Fibroblast of pulmonary artery (primary cell): ENCODE results near the gene YOD1.
A peak's percentile ranks its signal among the peaks of the same experiment; 100 is the strongest.

Experiments
- DNase-seq: peaks from one replicate; pipeline ENCODE4 v3.0.0-alpha.2; 2010; ENCODE audit warnings: low read depth
- H3K4me3 ChIP-seq: replicated peaks from 2 replicates; pipeline ENCODE4 v1.5.1; 2011; ENCODE audit warnings: low read depth, mild to moderate bottlenecking, control low read depth, low read length, moderate library complexity
- TF ChIP-seq, protein P1 (sequence below): IDR thresholded peaks from 2 replicates; pipeline ENCODE4 v1.5.1; 2011; ENCODE audit warnings: mild to moderate bottlenecking, control low read depth, low read length, inconsistent platforms; ENCODE audit errors: missing control alignments

The YOD1 gene

GRCh38 chr1:207051191-207051943, at the start of gene YOD1:
YOD1 (minus strand) TSS chr1:207051208; CDS start chr1:207051030, 178 bp downstream.
- H3K4me3 ChIP-seq: peak within 1 kb of the TSS; percentile 100
- no peak for DNase-seq
- TF ChIP-seq, protein P1, sequence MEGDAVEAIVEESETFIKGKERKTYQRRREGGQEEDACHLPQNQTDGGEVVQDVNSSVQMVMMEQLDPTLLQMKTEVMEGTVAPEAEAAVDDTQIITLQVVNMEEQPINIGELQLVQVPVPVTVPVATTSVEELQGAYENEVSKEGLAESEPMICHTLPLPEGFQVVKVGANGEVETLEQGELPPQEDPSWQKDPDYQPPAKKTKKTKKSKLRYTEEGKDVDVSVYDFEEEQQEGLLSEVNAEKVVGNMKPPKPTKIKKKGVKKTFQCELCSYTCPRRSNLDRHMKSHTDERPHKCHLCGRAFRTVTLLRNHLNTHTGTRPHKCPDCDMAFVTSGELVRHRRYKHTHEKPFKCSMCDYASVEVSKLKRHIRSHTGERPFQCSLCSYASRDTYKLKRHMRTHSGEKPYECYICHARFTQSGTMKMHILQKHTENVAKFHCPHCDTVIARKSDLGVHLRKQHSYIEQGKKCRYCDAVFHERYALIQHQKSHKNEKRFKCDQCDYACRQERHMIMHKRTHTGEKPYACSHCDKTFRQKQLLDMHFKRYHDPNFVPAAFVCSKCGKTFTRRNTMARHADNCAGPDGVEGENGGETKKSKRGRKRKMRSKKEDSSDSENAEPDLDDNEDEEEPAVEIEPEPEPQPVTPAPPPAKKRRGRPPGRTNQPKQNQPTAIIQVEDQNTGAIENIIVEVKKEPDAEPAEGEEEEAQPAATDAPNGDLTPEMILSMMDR: no peak

GRCh38 chr1:207097871-207098324, 46.9 kb upstream of the YOD1 start:
- no peak for DNase-seq
- H3K4me3 ChIP-seq: no peak overlapping the region
- TF ChIP-seq, protein P1: no peak

GRCh38 chr1:207093944-207094343, 42.9 kb upstream of the YOD1 start:
- no peak for DNase-seq
- TF ChIP-seq, protein P1: no peak
- no peak overlapping the region for H3K4me3 ChIP-seq

DNA sequence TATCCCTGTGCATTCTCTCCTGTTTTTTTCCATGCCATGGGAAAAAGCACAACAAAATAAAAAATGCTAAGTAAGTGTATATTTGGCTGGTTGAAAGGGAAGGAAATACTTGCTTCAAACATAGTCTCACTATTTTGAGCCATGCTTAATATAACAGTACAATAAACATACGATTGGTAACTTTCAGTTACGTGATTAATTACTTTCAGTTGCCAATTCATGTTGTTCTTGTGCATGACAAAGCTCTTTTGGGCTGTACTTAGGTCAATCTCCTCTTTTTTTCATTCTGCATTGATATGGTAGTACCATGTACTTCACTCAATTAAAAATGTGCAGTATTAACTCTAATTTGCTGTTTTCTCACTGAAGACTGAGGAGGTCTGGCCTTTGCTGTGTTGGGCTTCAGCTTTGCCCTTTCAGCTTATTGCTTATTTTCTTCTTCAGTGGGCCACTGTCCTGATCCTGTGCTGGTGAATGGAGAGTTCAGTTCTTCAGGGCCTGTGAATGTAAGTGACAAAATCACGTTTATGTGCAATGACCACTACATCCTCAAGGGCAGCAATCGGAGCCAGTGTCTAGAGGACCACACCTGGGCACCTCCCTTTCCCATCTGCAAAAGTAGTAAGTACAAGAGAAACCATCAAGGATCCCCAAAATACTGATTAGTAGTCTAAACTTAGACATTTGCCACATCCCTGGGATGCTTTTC, 40.3 kb upstream of the YOD1 start:
- H3K4me3 ChIP-seq: no peak overlapping the region
- no peak for DNase-seq
- TF ChIP-seq, protein P1: no peak

GRCh38 chr1:207089627-207090355, 38.8 kb upstream of the YOD1 start:
- TF ChIP-seq, protein P1: no peak
- H3K4me3 ChIP-seq: no peak overlapping the region
- DNase-seq: no peak

DNA sequence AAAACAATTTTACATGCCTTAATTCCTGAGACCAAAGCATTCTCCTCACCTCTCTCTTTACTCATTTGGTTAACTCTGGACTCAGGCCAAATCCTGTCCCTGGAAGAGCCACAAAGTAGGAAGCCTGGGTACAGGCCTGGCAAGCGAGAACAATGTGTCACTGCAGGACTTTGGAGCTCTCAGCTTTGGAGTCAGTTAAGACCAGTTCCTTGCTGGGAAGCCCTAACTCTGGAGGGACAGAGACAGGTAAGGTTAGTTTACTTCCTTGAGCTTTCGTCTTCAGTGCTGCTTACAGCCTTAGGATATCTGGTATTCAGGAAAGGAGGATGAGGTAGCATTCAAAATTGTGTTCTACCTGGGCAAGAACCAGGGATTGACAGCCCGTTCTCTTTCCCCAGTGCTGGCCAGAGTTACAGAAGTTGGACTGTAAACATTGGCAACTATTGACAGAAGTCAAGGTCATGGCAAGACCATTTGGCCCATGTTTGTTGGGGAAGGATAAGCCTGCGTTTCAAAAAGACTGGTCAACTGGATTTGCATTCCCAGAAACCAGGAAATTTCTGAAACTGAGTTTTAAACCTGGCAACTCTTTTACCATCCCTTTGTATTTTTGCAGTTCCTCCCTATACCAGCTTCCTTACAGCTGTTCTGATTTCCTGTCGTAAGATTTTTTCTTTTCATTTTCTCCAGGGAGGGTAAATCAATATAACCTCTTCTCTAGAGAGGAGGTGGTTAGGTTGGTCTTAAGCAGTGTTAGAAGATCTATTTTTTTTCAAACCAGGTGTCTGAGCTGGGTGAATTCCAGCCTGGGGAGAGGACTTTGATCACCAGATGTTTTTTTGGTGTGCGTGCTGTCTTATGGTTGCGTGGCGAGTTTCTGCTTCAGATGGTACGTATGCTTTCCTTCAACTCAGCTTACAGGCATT, 38.0 kb upstream of the YOD1 start, which contains the start of gene C4BPB:
Gene C4BPB, plus strand, starts transcription at position 160 of the 926 bp plus-strand sequence. Its CDS starts 672 bp downstream, at position 832.
- no peak for DNase-seq
- H3K4me3 ChIP-seq: no peak within 1 kb of the TSS
- TF ChIP-seq, protein P1: no peak
